GM18498 (cell line): ENCODE data around the gene INPP5F.
A peak's percentile ranks its signal among the peaks of the same experiment; 100 is the strongest.
"Not testable (repeated sequence)": the region's sequence is repeated elsewhere in the genome, so short reads cannot be mapped to it uniquely, and the experiment has no call there.

ENCODE experiments used
- ATAC-seq: cut with Tn5 transposase; IDR thresholded peaks from one replicate; pipeline ENCODE4 v1.9.1; 2021; ENCODE audit warnings: mild to moderate bottlenecking, moderate library complexity; ENCODE audit not compliant: unreplicated experiment

Gene INPP5F

DNA sequence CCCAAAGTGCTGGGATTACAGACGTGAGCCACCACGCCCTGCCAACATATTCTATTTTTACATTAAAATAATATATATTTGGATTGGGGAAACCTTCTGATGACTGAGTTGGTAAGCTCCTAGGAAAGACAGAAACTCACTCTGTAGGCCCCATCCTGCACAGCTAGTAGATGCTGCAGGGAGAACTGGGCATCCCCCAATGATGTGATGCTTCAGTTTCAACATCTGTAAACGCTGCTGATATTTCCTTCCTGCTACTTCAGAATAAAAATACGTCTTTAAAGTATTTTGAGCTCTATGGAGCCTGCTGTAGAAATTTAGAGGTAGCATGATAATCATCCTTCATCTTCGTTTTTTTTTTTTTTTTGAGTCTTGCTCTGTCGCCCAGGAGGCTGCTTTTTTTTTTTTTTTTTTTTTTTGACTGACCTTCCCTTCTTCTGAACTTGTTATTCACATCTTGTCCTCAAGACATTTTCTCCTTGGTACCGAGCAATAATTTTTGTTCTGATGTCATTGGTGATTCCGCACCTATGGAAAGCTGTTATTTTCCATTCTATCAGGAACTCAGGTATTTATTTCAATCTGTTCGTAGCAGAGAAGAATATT is 21.8 kb upstream of the INPP5F start:
- ATAC-seq: no peak

GRCh38 chr10:119705434-119705831 is 20.4 kb upstream of the INPP5F start:
- ATAC-seq: peak; percentile 48

GRCh38 chr10:119706521-119707278 is 19.1 kb upstream of the INPP5F start:
- no peak for ATAC-seq

- ATAC-seq: not testable (repeated sequence)
Measured at GRCh38 chr10:119707331-119707730, 18.5 kb upstream of the INPP5F start.

- ATAC-seq: not testable (repeated sequence)
Measured at GRCh38 chr10:119710935-119711334, 14.9 kb upstream of the INPP5F start.

DNA sequence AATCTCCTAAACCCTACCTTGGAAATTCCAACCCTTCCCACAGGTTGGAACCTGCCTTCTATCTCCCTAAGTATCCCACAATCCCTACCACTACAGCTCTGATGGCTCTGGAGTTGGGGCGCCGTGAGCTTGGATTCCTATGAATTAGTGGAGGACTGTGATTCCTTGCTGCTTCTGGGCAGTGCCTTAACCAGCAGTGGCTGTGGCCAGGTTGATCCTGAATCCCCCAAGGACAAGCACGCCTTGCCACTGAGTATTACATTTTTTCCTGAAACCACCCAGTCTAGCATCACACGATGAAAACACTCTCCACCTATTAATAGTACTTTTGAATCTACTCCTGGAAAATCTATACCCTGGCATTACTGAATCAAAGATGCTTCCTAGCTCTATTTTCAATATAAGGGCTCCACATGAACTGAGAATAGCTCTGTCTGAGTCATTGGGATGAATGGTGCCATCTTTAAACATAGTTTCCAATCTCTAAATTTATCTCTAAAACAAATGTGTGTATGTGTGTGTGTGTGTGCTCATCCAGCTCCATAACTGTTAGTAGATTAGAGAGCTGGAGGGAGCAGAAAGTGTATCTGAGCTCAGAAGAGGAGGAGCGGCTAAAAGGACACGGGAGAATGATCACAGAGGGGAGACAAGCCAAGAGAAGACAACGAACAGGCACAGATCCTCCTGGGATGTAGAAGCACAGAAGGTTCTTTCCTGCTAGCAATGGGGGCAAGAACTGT is 11.9 kb upstream of the INPP5F start:
- ATAC-seq: no peak

GRCh38 chr10:119714484-119714816 is 11.4 kb upstream of the INPP5F start:
- ATAC-seq: no peak

DNA sequence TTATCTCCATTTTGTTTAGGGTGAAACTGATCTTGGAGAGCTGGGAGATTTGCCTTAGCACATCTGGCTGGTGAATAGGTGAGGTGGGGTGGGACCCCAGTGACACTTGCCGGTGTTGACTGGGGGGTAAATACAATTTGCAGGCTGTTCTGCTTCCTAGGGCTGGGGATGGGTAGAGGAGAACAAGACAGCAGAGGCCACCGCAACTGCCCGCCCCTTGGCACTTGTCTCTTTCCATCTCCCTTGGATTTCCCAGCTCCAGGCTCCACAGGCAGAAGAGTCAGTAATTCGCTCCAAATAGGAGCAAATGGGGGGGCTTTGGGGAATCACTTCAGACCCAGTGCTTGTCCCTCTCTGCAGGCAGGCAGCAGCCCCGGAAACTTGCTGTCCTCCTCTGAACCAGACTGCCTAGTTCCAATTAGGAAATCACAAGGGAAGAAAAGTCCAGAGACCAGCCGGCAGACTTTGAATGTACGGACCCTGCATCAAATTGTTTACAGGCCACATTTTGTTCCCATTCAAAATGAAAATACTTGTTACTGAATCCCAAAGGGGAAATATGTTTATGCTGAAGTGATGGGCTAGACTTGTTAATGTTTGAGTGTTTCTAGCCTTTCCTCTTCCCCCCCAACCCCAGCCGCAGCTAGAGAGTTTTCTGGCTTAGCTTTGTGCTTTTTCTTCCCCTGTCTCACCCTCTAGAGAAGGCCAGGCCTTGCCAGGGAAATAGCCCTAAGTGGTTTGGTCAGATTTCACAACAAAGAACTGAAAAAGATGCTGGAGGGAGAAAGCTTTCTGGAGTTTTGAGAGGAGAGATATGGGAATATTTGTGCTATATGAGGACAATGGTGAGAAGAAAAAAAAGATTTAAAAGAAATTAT is 10.0 kb upstream of the INPP5F start:
- no peak for ATAC-seq

DNA sequence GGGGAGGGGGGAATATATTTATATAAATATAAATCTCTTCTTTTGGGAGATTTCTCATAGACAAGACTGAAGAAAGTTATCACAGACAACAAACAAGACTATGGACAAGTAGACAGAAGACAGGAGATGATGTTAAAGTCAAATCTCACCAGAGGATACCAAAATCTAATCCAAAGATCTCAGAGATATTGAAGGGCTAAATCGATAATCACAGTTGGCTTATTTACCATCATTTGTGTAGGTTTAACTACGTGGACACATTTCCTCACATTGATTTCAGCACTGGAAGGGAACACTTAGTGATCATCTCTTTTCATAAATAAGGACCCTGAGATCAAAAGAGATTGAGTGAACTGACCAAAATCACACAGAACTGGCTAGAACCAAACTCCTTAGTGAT is 2.7 kb upstream of the INPP5F start:
- ATAC-seq: no peak

DNA sequence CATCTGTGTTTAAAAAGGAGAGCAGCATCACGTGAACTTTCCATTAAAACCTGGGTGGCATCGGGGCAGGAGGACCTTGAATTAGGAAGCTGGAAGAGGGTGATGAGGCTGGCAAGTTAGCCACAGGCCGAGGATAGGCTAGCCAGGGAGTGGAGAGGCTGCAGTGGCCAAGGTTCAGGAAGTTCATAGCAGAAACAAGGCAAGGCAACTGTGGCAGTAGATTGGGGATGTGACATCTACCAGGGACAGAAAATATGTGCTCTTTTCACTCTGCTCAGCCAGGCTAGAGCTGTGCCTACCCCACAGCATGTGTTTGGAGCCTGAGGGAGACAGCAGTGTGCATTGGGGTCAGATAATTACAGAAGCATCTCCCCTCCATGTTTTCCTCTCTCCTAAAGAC is 2.2 kb upstream of the INPP5F start:
- ATAC-seq: no peak

- ATAC-seq: peak; percentile 15
Measured at GRCh38 chr10:119724593-119725516, 995 bp upstream of the INPP5F start.

- ATAC-seq: no peak
Measured at GRCh38 chr10:119725517-119725827, 378 bp upstream of the INPP5F start.

DNA sequence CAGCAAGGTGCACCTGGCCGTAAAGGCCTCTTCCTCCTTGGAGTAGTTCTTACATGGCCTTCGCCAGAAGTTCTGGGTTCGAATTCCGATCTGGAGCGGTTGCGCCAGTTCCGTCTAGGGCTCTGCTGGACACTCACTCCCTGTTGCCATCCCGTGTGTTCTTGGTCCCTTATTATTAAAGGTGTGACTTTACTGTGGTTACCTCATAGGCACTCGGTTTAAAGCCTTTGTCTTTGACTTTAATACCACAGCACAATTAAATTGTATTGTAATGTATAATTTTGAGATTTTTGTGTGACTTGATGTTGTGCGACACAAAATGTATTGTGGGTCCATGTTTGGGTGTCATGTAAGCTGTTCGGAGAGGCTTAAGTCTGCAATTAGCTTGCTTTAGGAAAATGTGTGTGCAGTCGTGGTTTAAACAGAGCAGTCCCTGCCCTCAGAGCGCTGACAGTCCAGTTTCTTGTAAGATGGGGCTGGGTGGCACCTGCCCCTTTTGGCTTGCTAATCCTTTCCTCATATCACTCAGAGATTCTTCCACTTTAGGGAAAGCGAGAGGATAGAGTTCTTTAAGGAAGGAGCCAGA is 919 bp downstream of the INPP5F start:
- ATAC-seq: no peak

- ATAC-seq: no peak
Measured at GRCh38 chr10:119728172-119728800, 2.4 kb downstream of the INPP5F start.

GRCh38 chr10:119734396-119735332 is 8.8 kb downstream of the INPP5F start:
- ATAC-seq: no peak

GRCh38 chr10:119735451-119735850 is 9.6 kb downstream of the INPP5F start:
- ATAC-seq: no peak

DNA sequence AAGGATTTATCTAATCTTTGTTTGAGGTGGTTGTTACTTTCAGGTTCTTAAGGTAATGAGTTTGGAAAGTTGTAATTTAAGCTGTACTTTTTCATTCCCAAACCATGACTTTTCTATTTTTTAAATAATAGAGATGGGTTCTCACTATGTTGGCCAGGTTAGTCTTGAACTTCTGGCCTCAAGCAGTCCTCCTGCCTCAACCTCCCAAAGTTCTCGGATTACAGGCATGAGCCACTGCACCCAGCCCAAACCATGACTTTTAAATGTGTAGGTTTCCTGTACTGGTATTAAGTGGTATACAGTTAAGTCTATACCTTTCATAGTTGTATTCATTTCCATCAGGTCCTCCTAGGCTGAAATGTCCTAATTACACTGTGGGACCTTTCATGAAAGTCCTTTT is 10.4 kb downstream of the INPP5F start:
- ATAC-seq: no peak

- ATAC-seq: no peak
Measured at GRCh38 chr10:119737039-119737663, 11.3 kb downstream of the INPP5F start.
